ENCODE data around the gene POLR3B. TPM values are rescaled to one million over a fixed set of nuclear protein-coding genes. Genes with fewer than 3 reads are reported as not detected.

The POLR3B gene
- total and polyA plus RNA-seq, 2 of the 8 experiments (the other 6 are each of a cell fraction or from before 2014, with no cell fraction given) = 5.0 to 13.2 TPM

DNA sequence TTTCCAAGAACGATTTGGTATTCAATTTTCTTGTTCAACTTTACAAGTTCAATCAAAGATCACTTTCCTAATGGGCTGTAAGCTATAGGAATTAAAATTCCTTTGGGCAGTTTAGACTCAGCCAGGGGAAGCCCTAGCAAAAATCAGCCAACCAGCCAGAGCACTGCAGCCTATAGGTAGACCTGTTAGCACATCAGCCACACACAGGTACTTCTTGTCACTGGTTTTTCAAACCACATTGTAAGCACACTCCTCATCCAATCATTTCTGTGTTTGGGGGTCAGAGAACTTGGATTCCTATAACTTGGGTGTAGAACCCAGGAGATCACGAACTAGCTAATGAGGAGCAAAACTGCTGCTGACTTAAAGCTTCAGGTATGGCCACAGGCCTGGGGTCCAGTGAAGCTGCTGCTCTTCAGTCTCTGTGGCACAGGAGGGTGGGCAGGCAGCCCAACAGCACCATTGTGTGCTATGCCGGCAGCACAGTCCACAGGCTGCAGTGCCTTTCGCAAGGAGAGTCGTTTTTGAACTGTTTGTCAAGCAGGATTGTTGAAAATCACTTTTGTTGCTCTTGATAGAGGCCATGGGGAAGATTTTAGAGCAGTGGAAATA lies 137.9 kb downstream of the POLR3B start (continued):
- TF ChIP-seq, protein P1, sequence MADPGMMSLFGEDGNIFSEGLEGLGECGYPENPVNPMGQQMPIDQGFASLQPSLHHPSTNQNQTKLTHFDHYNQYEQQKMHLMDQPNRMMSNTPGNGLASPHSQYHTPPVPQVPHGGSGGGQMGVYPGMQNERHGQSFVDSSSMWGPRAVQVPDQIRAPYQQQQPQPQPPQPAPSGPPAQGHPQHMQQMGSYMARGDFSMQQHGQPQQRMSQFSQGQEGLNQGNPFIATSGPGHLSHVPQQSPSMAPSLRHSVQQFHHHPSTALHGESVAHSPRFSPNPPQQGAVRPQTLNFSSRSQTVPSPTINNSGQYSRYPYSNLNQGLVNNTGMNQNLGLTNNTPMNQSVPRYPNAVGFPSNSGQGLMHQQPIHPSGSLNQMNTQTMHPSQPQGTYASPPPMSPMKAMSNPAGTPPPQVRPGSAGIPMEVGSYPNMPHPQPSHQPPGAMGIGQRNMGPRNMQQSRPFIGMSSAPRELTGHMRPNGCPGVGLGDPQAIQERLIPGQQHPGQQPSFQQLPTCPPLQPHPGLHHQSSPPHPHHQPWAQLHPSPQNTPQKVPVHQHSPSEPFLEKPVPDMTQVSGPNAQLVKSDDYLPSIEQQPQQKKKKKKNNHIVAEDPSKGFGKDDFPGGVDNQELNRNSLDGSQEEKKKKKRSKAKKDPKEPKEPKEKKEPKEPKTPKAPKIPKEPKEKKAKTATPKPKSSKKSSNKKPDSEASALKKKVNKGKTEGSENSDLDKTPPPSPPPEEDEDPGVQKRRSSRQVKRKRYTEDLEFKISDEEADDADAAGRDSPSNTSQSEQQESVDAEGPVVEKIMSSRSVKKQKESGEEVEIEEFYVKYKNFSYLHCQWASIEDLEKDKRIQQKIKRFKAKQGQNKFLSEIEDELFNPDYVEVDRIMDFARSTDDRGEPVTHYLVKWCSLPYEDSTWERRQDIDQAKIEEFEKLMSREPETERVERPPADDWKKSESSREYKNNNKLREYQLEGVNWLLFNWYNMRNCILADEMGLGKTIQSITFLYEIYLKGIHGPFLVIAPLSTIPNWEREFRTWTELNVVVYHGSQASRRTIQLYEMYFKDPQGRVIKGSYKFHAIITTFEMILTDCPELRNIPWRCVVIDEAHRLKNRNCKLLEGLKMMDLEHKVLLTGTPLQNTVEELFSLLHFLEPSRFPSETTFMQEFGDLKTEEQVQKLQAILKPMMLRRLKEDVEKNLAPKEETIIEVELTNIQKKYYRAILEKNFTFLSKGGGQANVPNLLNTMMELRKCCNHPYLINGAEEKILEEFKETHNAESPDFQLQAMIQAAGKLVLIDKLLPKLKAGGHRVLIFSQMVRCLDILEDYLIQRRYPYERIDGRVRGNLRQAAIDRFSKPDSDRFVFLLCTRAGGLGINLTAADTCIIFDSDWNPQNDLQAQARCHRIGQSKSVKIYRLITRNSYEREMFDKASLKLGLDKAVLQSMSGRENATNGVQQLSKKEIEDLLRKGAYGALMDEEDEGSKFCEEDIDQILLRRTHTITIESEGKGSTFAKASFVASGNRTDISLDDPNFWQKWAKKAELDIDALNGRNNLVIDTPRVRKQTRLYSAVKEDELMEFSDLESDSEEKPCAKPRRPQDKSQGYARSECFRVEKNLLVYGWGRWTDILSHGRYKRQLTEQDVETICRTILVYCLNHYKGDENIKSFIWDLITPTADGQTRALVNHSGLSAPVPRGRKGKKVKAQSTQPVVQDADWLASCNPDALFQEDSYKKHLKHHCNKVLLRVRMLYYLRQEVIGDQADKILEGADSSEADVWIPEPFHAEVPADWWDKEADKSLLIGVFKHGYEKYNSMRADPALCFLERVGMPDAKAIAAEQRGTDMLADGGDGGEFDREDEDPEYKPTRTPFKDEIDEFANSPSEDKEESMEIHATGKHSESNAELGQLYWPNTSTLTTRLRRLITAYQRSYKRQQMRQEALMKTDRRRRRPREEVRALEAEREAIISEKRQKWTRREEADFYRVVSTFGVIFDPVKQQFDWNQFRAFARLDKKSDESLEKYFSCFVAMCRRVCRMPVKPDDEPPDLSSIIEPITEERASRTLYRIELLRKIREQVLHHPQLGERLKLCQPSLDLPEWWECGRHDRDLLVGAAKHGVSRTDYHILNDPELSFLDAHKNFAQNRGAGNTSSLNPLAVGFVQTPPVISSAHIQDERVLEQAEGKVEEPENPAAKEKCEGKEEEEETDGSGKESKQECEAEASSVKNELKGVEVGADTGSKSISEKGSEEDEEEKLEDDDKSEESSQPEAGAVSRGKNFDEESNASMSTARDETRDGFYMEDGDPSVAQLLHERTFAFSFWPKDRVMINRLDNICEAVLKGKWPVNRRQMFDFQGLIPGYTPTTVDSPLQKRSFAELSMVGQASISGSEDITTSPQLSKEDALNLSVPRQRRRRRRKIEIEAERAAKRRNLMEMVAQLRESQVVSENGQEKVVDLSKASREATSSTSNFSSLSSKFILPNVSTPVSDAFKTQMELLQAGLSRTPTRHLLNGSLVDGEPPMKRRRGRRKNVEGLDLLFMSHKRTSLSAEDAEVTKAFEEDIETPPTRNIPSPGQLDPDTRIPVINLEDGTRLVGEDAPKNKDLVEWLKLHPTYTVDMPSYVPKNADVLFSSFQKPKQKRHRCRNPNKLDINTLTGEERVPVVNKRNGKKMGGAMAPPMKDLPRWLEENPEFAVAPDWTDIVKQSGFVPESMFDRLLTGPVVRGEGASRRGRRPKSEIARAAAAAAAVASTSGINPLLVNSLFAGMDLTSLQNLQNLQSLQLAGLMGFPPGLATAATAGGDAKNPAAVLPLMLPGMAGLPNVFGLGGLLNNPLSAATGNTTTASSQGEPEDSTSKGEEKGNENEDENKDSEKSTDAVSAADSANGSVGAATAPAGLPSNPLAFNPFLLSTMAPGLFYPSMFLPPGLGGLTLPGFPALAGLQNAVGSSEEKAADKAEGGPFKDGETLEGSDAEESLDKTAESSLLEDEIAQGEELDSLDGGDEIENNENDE (IDR thresholded peaks at IDR 0.05; ENCODE audit: insufficient replicate concordance, low read length) = no peak
- no peak for TF ChIP-seq CBX5 (IDR thresholded peaks at IDR 0.05; ENCODE audit: low read depth, low read length)
- TF ChIP-seq GABPA (IDR thresholded peaks at IDR 0.05; ENCODE audit: borderline replicate concordance, insufficient read depth, low read length) = no peak

Measured in H1 (cell line).